H9 (cell line): Measurements from ENCODE around the gene AKAP7. TPM values are rescaled to one million over a fixed set of nuclear protein-coding genes. Genes with fewer than 3 reads are reported as not detected.

Experiments
- DNase-seq: peaks from one replicate; pipeline ENCODE4 v3.0.0-alpha.2; 2017
- H2AFZ ChIP-seq: one replicate; pipeline ENCODE4 v1.6.1; 2013; ENCODE audit warnings: mild to moderate bottlenecking, low read length, control low read depth, moderate library complexity
- H2AK5ac ChIP-seq: 2 replicates; pipeline ENCODE4 v1.6.1; 2013; ENCODE audit warnings: low read length, control low read depth, mixed read lengths; ENCODE audit not compliant: insufficient read length
- H2BK120ac ChIP-seq: one replicate; pipeline ENCODE4 v1.6.1; 2013; ENCODE audit warnings: low read depth, mild to moderate bottlenecking, low read length, control low read depth, inconsistent platforms; ENCODE audit not compliant: poor library complexity, severe bottlenecking
- H2BK12ac ChIP-seq: 2 replicates; pipeline ENCODE4 v1.6.1; 2013; ENCODE audit warnings: low read length, control low read depth, mixed read lengths, low read depth; ENCODE audit not compliant: insufficient read length
- H2BK15ac ChIP-seq: 2 replicates; pipeline ENCODE4 v1.6.1; 2013; ENCODE audit warnings: low read depth, low read length, control low read depth
- H2BK20ac ChIP-seq: one replicate; pipeline ENCODE4 v1.6.1; 2013; ENCODE audit warnings: low read depth, mild to moderate bottlenecking, low read length, control low read depth, inconsistent platforms; ENCODE audit not compliant: poor library complexity, severe bottlenecking
- H2BK5ac ChIP-seq: 2 replicates; pipeline ENCODE4 v1.6.1; 2013; ENCODE audit warnings: low read length, control low read depth, mixed read lengths; ENCODE audit not compliant: insufficient read length
- H3K14ac ChIP-seq: 2 replicates; pipeline ENCODE4 v1.6.1; 2013; ENCODE audit warnings: low read length, control low read depth; ENCODE audit not compliant: insufficient read depth
- H3K18ac ChIP-seq: 2 replicates; pipeline ENCODE4 v1.6.1; 2013; ENCODE audit warnings: low read depth, mild to moderate bottlenecking, mixed read lengths, low read length, control low read depth; ENCODE audit not compliant: insufficient read length
- H3K23ac ChIP-seq: 2 replicates; pipeline ENCODE4 v1.6.1; 2013; ENCODE audit warnings: low read length, control low read depth, mixed read lengths, low read depth; ENCODE audit not compliant: insufficient read length
- H3K23me2 ChIP-seq: 2 replicates; pipeline ENCODE4 v1.6.1; 2013; ENCODE audit warnings: low read depth, mild to moderate bottlenecking, mixed read lengths, low read length, control low read depth; ENCODE audit not compliant: insufficient read length, poor library complexity, severe bottlenecking
- H3K27ac ChIP-seq: 2 replicates; pipeline ENCODE4 v1.5.1; 2013; ENCODE audit warnings: low read length, control low read depth, mixed read lengths, low read depth; ENCODE audit not compliant: insufficient read length
- H3K27me3 ChIP-seq: 2 replicates; pipeline ENCODE4 v1.6.1; 2013; ENCODE audit warnings: low read length, control low read depth, inconsistent platforms; ENCODE audit not compliant: insufficient read depth
- H3K4ac ChIP-seq: 2 replicates; pipeline ENCODE4 v1.6.1; 2013; ENCODE audit warnings: low read depth, mild to moderate bottlenecking, control low read depth, inconsistent platforms, low read length, moderate library complexity
- H3K4me1 ChIP-seq: 2 replicates; pipeline ENCODE4 v1.6.1; 2013; ENCODE audit warnings: low read length, control low read depth, inconsistent platforms; ENCODE audit not compliant: insufficient read depth
- H3K4me2 ChIP-seq: 2 replicates; pipeline ENCODE4 v1.6.1; 2013; ENCODE audit warnings: low read length, control low read depth, mixed read lengths; ENCODE audit not compliant: insufficient read length, insufficient read depth
- H3K56ac ChIP-seq: 2 replicates; pipeline ENCODE4 v1.6.1; 2013; ENCODE audit warnings: low read depth, mild to moderate bottlenecking, mixed read lengths, low read length, control low read depth; ENCODE audit not compliant: insufficient read length
- H3K79me1 ChIP-seq: 2 replicates; pipeline ENCODE4 v1.6.1; 2013; ENCODE audit warnings: low read depth, mild to moderate bottlenecking, moderate library complexity, low read length, control low read depth, inconsistent platforms; ENCODE audit not compliant: insufficient read depth, poor library complexity, severe bottlenecking
- H3K79me2 ChIP-seq: 2 replicates; pipeline ENCODE4 v1.6.1; 2013; ENCODE audit warnings: low read length, control low read depth, inconsistent platforms; ENCODE audit not compliant: insufficient read depth
- H3K9ac ChIP-seq: 2 replicates; pipeline ENCODE4 v1.6.1; 2013; ENCODE audit warnings: low read length, control low read depth, mixed read lengths; ENCODE audit not compliant: insufficient read length; ENCODE audit errors: extremely low read depth
- H3K9me3 ChIP-seq: one replicate; pipeline ENCODE4 v1.6.1; 2013; ENCODE audit warnings: low read depth, low read length, inconsistent platforms; ENCODE audit not compliant: control insufficient read depth
- H3T11ph ChIP-seq: one replicate; pipeline ENCODE4 v1.6.1; 2013; ENCODE audit warnings: mild to moderate bottlenecking, low read length, control low read depth, inconsistent platforms
- H4K20me1 ChIP-seq: one replicate; pipeline ENCODE4 v1.6.1; 2013; ENCODE audit not compliant: control insufficient read depth, insufficient read length, insufficient read depth
- H4K5ac ChIP-seq: 2 replicates; pipeline ENCODE4 v1.6.1; 2013; ENCODE audit warnings: low read depth, mild to moderate bottlenecking, mixed read lengths, low read length, control low read depth; ENCODE audit not compliant: insufficient read length
- H4K8ac ChIP-seq: replicated peaks from 2 replicates; pipeline ENCODE4 v1.6.1; 2013; ENCODE audit warnings: low read length, control low read depth, mixed read lengths, low read depth; ENCODE audit not compliant: insufficient read length
- H4K91ac ChIP-seq: 2 replicates; pipeline ENCODE4 v1.6.1; 2013; ENCODE audit warnings: low read depth, mild to moderate bottlenecking, moderate library complexity, mixed read lengths, low read length, control low read depth; ENCODE audit not compliant: insufficient read length
- H3K27ac Mint-ChIP-seq, 3 experiments: 2 replicates in 2 of 3; 3 replicates in 1 of 3; pipeline ENCODE4 v1.8.0; 2020 to 2021; ENCODE audit warnings: mixed read lengths in 3 of 3, mild to moderate bottlenecking in 1 of 3, moderate library complexity in 1 of 3
- H3K27me3 Mint-ChIP-seq: 2 replicates; pipeline ENCODE4 v1.8.0; 2021; ENCODE audit warnings: low read depth, mild to moderate bottlenecking, moderate library complexity, mixed read lengths
- H3K36me3 Mint-ChIP-seq, 3 experiments: 2 replicates in 2 of 3; 3 replicates in 1 of 3; pipeline ENCODE4 v1.8.0; 2020 to 2021; ENCODE audit warnings: low read depth in 3 of 3, mixed read lengths in 3 of 3; ENCODE audit not compliant: insufficient read depth in 1 of 3
- H3K4me1 Mint-ChIP-seq, 2 experiments: 2 replicates each; pipeline ENCODE4 v1.8.0; 2020; ENCODE audit warnings: mixed read lengths in 2 of 2
- H3K4me3 Mint-ChIP-seq, 2 experiments: 2 replicates in 1 of 2; 3 replicates in 1 of 2; pipeline ENCODE4 v1.8.0; 2020 to 2021; ENCODE audit warnings: mild to moderate bottlenecking in 2 of 2, mixed read lengths in 2 of 2, moderate library complexity in 1 of 2
- H3K9me3 Mint-ChIP-seq, 2 experiments: 2 replicates in 1 of 2; 3 replicates in 1 of 2; pipeline ENCODE4 v1.8.0; 2020; ENCODE audit warnings: mild to moderate bottlenecking in 2 of 2, mixed read lengths in 2 of 2, moderate library complexity in 1 of 2
- CTCF ChIP-seq: fragments of 200-600 bp; sonication (generic); conservative IDR thresholded peaks from 3 replicates; pipeline ENCODE4 v1.8.0; 2021; ENCODE audit warnings: antibody characterized with exemption, mild to moderate bottlenecking
- WGBS: extraction: QIAGEN DNeasy Blood & Tissue Kit; methylation state at CpG from one replicate; pipeline ENCODE4 v1.1.7; 2013; ENCODE audit warnings: missing lambda C conversion rate, low lambda C conversion rate, mixed read lengths; ENCODE audit not compliant: insufficient read length; ENCODE audit errors: extremely low coverage; 5-methylcytosine and 5-hydroxymethylcytosine counted together
- total RNA-seq: library from RNA; stranded (reverse); gene quantifications from 2 replicates; pipeline ENCODE4 v1.2.1, GENCODE V29; 2021

The AKAP7 gene
- total RNA-seq, 1 experiment from 2014 or later, result 9.8 TPM

DNA sequence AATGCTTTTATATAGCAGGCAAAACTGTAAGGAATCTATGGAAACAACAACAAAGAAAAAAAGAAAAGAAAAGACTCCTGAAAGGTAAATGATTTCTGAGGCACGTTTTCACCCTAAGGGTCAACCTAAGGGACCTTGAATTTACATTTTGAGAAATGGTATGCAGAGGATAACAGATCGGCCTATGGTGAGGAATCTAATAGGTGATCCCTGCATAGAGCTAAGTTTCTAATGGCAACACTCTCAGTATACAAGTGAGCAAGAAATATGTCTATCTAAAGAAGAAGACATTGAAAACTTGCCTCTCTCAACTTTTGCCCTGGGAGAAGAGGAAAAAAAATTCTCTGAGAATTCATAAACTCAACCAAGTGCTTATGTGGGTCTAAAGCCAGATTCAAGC, 18.9 kb upstream of the AKAP7 start:
- H3K4me1 Mint-ChIP-seq, result no peaks in the 10 kb centered on the region
- Histone ChIP-seq H4K8ac (no peak overlapping the region), H2BK120ac (no peak overlapping the region), H4K20me1 (no peaks in the 10 kb centered on the region), H2AK5ac (no peak overlapping the region), H2BK5ac (no peak overlapping the region), H4K5ac (no peak overlapping the region), H3K4me2 (no peak overlapping the region), H3K4ac (no peak overlapping the region), H2AFZ (no peak overlapping the region), H2BK15ac (no peak overlapping the region), H3T11ph (no peak overlapping the region), H2BK12ac (no peak overlapping the region), H3K79me1 (no peaks in the 10 kb centered on the region), H2BK20ac (no peak overlapping the region), H3K27me3 (no peaks in the 10 kb centered on the region), H3K9ac (no peak overlapping the region), H3K79me2 (no peaks in the 10 kb centered on the region), H3K27ac (no peak overlapping the region), H3K9me3 (no peaks in the 10 kb centered on the region), H4K91ac (no peak overlapping the region), H3K18ac (no peak overlapping the region), H3K23me2 (no peaks in the 10 kb centered on the region), H3K56ac (no peak overlapping the region), H3K4me1 (no peaks in the 10 kb centered on the region), H3K23ac (no peak overlapping the region), H3K14ac (no peak overlapping the region)
- no peak for TF ChIP-seq CTCF
- H3K4me3 Mint-ChIP-seq, result no peak overlapping the region
- WGBS, result no CpG with 5 or more reads among the region's 2 CpGs
- no peaks in the 10 kb centered on the region for H3K27me3 Mint-ChIP-seq
- DNase-seq, result no peak
- H3K27ac Mint-ChIP-seq, result no peak overlapping the region
- H3K9me3 Mint-ChIP-seq, result peaks cover 6 to 11% of the 10 kb centered on the region in 2 experiments; a peak in 4 of 5 replicates
- peaks cover 0 to 6% (median 3%) of the 10 kb centered on the region in 3 experiments; a peak in 5 of 7 replicates for H3K36me3 Mint-ChIP-seq
